Right renal cortex interstitium (tissue), 3 donors: ENCODE measurements around the gene MEFV. TPM values are rescaled to one million over a fixed set of nuclear protein-coding genes. Genes with fewer than 3 reads are reported as not detected.

Source experiments
- polyA plus RNA-seq, 3 donors: library from polyadenylated mRNA; unstranded; fragments of 120-200 nt; gene quantifications; one replicate each; pipeline ENCODE4 v1.2.1, GENCODE V29; 2013; ENCODE audit not compliant: insufficient read length in 3 of 3

The MEFV gene
- polyA plus RNA-seq, 3 donors, result 0.11 to 0.18 (median 0.17) TPM

Other genes with a start within 250 kb of the MEFV start
- 1 to 10 TPM; 2.0 to 2.8 (median 2.5) TPM for gene CLDN9, start 243.7 kb downstream of the MEFV start, polyA plus RNA-seq
- 10 to 100 TPM; 25.8 to 38.1 (median 31.0) TPM for gene CLDN6, start 238.4 kb downstream of the MEFV start, polyA plus RNA-seq
- 10 to 100 TPM in 2 of 3 donors, 1 to 10 TPM in 1; 8.9 to 12.9 (median 11.9) TPM for gene TNFRSF12A, start 236.3 kb downstream of the MEFV start, polyA plus RNA-seq
- 10 to 100 TPM; 50.7 to 66.1 (median 57.1) TPM for gene HCFC1R1, start 232.7 kb downstream of the MEFV start, polyA plus RNA-seq
- gene THOC6, start 232.6 kb downstream of the MEFV start, polyA plus RNA-seq, result 10 to 100 TPM; 27.9 to 33.3 (median 29.9) TPM
- gene BICDL2, start 219.7 kb downstream of the MEFV start, polyA plus RNA-seq, result 1 to 10 TPM; 1.1 to 2.2 (median 1.5) TPM
- gene MMP25, start 210.1 kb downstream of the MEFV start, polyA plus RNA-seq, result under 1 TPM; 0.35 to 0.82 (median 0.79) TPM
- gene IL32, start 191.0 kb downstream of the MEFV start, polyA plus RNA-seq, result 10 to 100 TPM; 28.0 to 36.8 (median 29.4) TPM
- gene ZSCAN10, start 157.3 kb downstream of the MEFV start, polyA plus RNA-seq, result under 1 TPM in 1 of 3 donors, not detected in 2; 0.11 TPM
- 10 to 100 TPM; 12.7 to 14.6 (median 13.8) TPM for gene ZNF205, start 144.0 kb downstream of the MEFV start, polyA plus RNA-seq
- gene ZNF213, start 121.6 kb downstream of the MEFV start, polyA plus RNA-seq, result 1 to 10 TPM; 8.0 to 9.3 (median 9.3) TPM
- gene OR1F1, start 68.4 kb downstream of the MEFV start, polyA plus RNA-seq, result not detected
- 10 to 100 TPM; 14.6 to 18.0 (median 15.4) TPM for gene ZNF200, start 21.5 kb downstream of the MEFV start, polyA plus RNA-seq
- gene ZNF263, start 26.9 kb upstream of the MEFV start, polyA plus RNA-seq, result 10 to 100 TPM; 49.0 to 56.4 (median 49.9) TPM
- 10 to 100 TPM in 2 of 3 donors, 1 to 10 TPM in 1; 9.6 to 12.7 (median 11.4) TPM for gene TIGD7, start 48.8 kb upstream of the MEFV start, polyA plus RNA-seq
- 10 to 100 TPM; 46.5 to 50.5 (median 48.9) TPM for gene ZNF75A, start 48.9 kb upstream of the MEFV start, polyA plus RNA-seq
- under 1 TPM; 0.67 to 0.85 (median 0.72) TPM for gene OR2C1, start 99.3 kb upstream of the MEFV start, polyA plus RNA-seq
- gene ZSCAN32, start 144.4 kb upstream of the MEFV start, polyA plus RNA-seq, result 10 to 100 TPM; 17.0 to 22.7 (median 18.7) TPM
- 10 to 100 TPM; 15.1 to 16.6 (median 15.1) TPM for gene ZNF174, start 144.6 kb upstream of the MEFV start, polyA plus RNA-seq
- 1 to 10 TPM; 3.9 to 4.1 (median 4.0) TPM for gene ZNF597, start 186.9 kb upstream of the MEFV start, polyA plus RNA-seq
- 10 to 100 TPM; 68.5 to 72.4 (median 70.9) TPM for gene NAA60, start 187.0 kb upstream of the MEFV start, polyA plus RNA-seq
- gene C16orf90, start 238.9 kb upstream of the MEFV start, polyA plus RNA-seq, result not detected
- gene CLUAP1, start 244.4 kb upstream of the MEFV start, polyA plus RNA-seq, result 10 to 100 TPM; 64.4 to 69.0 (median 68.5) TPM